Dedifferentiated amniotic fluid mesenchymal stem cell (primary cell): ENCODE measurements around the gene DNAL1.

Experiments used
- DNase-seq: peaks from one replicate; pipeline ENCODE4 v3.0.0-alpha.2; 2016; ENCODE audit errors: extremely low spot score

The DNAL1 gene

DNA sequence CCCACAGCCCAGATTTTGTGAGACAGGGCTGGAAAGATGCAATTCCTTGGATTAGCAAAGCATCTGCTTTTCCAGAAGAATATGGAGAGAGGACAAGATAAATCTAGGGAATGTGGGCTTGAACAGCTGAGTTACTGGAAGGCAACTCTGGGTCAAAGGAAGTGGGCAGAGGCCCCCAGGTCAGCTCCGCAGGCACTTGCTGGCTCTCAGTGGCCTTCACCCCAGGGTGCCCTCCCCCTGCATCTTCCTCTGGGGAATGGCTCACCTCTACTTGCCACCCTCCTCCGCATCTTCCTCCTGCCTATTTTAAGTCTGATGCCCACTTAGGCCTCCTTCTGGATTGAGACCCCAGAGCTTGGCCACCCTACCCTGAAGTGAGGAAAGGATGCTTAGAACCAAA lies 79.9 kb downstream of the DNAL1 start:
- DNase-seq = no peak

DNA sequence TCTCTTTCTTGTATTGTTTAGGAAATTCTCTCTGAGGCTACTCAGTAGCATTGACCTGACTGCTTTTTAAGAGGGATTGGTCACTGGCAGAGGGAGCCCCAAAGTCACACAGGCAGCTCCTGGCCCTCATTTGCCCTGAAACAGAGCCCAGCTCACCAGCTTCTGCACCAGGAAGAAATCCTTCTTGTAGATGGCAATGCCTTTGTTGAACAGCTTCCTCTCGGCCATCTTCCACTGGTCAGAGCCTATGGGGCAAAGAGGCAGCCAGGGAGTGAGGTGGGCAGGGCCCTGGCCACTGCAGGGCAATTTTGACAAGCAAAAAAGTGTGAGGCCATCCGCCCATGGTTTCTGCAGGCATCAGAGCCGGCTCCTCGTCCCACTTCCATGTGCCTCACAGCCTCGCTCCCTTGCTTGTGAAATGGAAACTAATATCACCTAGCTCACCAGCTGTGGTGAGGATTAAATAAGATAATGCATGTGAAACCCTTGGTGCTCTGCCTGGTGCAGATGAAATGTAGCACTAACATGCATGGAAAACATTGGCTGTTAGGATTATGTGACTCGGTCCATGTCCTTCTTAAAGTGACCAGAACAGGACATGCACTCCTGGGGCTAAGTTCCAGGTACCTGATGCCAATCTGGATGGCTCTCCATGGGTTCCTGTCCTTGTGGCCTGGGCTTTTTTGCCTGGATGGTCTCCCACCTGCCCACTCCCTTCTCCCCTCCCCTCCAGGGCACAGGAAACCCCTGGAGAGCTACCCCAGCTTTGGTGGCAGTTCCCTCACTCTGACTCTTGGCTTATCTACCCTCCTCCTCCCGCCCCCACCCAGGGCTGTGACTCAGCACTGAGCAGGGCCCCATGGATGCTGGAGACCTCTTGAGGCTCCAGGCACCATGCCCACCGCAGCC lies 80.6 kb downstream of the DNAL1 start:
- DNase-seq = no peak

DNA sequence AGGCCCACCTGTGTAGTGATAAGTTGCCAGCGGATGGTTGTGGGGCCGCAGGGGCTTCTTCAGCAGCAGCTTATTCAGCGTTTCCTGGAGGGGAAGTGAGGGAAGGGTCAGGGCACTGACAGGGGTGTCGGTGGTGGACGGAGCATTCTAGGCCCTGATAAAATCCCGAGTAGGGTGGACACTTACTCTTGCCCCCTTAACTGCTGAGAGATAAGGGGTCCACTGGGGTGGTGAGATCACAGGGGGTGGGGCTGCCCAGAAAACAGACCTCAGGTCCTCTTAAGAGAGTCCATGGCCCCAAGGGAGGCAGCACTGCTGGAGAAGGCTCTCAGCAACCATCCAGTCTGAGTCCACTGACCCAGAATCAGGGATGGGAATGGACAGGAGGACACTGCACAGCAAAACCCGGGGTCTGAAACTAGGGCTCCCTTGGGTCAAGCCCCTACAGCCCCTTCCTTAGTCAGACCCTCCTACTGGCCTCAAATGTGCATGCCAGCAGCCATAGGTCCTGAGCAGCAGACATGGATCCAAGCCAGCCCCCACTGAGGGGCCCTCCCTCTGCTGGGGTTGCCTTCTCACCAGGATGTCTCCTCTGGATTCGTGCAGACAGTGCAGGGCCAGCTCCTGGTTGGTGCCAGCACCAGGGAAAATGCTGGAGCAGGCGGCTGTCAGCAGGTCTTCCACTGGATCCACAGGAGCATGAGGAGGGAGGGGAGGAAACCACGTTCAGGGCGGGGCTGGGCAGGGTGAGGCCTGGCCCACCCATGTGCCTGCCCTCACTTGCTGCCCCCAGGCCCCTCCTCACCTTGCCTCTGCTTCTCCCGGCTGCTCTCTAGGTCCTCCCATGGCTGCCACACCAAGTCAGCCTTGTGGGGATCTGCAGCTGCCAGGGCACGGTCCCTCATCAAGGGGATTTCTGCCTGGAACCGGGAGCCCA lies 81.5 kb downstream of the DNAL1 start:
- DNase-seq = no peak

DNA sequence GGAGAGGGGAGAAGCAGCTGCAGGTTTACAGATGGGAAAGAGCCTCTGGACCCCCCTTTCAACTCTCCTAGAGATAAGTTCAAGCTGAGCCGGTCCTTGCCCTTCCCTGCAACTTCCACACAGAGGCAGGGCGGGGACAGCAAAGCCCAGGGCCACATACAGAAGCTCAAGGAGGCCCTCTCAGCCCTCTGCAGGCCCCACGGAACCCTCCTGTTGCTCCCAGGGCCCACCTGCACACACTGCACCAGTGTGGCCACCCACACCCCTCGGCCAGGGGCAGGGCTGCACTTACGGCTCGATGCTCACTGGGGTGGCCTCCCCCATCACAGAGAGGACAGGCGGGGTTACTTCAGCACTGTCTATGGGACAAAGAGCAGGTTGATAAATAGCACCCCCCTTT lies 82.4 kb downstream of the DNAL1 start:
- no peak for DNase-seq

DNA sequence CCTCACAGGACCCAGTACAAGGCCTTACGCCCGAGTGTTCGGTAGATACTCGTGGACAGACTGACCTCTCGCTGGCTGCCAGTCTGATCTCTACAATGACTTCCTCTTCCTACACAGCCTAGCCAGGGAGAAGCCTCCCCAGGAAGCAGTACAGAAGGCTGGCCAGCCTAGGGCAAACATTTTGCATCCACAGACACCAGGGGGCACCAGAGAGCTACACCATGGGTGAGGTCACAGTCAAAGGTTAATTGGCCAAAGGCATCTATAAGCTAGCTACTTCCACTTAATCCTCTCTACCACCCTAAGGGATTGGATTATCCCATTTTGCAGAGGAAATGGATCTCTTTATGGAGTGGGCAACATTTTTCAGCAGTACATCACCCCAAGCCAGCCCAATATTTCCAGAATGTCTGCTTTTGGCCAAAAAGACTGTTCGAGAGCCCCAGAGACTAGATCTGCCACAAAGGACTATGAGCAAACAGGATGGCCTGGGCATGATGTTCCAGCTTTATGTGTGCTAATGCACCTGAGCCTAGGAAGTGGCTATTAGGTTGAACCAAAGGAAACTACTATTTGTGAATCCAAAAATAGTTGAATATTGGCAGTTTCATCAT lies 84.0 kb downstream of the DNAL1 start:
- no peak for DNase-seq

DNA sequence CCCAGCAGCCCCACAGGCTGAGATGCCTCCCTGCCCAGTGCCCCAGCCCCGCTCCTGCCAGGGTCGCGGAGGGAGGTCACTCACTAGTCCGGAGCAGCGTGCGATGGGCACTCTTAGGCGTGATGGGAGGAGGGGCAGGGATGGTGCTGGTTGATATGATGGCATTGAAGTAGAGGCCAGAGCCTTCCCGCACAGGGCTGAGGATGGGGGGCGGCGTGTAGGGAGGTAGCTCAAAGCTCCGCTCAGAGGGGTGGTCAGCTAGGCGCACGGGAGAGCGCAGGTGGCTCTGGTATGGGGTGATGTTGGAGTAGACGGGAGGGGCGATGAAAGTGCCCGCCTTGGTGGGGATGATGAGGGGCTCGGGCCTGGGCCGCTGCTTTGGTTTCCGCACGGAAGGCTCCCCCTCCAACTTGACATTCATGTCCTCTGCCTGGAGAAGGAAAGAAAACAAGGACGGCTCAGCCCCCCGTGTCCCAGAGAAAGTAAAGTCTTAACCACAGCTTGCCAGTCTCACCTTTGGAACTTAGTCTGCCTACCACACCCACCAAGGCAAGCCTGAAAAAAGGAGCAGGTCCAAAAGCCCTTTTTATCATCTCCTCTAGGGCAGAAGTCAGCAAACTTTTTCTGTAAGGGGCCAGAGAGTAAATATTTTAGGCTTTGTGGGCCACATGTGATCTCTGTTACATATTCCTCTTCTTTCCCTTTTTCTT lies 84.9 kb downstream of the DNAL1 start:
- DNase-seq = no peak

DNA sequence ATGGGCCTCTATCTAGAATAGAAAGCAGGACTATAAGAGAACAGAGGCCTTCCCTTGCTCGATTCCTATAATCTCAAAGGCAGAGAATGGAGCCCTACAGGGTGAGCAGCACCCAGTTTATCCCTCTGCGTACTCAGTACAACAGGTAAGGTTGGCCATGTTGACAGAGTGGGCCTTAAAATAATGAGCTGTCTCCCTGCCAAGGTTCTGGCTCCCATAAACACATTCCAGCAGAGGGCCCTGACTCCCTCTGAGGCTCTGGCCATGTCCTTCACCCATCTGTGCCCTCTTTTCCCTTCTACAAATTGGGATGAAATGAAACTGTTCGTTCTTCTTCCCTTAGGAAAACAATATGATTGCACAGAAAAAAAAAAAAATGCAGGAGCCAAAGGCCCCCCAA lies 86.3 kb downstream of the DNAL1 start:
- no peak for DNase-seq

DNA sequence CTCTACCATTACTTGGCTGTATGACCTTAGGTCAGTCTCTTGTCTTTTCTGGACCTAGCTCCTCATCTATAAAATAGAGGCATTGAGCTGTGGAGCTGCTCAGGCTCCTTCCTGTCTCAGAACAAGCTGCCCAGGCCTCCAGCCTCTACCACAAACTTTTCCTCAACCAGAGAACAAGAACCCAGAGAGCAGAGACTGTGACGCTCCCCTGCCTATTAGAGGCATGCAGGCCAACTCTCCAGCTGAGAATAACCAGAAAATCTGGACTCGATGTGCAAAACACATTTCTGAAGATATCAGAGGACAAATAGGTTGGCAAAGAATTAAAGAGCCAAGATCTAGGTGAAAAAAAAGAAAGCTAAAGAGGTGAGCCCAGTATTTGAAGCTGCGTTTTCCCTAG lies 87.2 kb downstream of the DNAL1 start:
- DNase-seq = no peak

DNA sequence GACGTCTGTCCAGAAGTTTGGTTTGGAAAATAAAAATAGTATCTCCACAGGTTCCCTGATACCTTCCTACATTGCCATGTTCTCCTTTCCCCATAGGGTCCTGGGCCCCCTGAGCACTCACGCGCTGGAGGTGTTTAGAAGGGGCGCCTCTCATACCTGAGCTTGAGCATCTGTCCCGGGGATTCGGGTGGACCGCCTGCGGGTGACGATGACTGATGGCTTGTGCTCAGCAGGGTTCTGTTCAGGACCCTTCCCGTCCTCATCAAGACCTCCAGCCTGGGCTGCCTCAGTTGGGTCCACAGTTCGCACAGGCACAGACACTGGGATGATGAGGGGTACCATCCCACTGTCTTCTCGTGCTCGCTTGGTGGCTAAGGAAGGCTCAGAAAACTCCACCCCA lies 92.1 kb downstream of the DNAL1 start:
- DNase-seq = no peak

DNA sequence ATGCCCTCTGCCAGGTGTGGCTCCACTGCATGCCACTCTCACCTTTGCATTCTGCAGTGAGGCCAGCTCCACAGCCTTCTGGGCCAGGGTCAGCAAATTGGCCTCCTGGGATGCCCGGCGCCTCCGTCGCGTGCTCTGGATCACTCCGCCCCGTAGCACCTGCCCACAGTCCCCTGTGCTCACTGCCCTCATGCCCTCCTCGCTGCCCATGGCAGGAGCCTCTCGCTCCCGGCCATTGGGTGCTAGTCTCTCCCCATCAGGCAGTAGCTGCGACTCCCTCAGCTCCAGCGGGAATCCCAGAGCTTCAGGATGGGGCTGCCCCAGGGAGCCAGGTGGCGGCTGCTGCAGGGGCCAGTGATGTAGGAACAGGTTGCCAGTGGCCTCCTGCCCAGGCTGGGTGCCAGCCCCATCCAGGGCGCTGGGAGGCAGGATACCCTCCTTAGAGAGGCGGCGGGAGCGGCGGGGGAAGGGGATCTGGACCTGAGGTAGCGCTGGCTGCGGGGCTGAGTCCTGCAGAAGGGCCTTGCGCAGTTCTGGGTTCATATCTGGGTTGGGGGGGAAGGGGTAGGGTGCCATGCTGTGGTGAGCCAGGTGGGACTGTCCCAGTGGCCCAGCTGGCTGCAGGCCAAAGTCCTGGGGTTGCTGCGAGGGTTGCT lies 93.9 kb downstream of the DNAL1 start:
- DNase-seq = no peak

DNA sequence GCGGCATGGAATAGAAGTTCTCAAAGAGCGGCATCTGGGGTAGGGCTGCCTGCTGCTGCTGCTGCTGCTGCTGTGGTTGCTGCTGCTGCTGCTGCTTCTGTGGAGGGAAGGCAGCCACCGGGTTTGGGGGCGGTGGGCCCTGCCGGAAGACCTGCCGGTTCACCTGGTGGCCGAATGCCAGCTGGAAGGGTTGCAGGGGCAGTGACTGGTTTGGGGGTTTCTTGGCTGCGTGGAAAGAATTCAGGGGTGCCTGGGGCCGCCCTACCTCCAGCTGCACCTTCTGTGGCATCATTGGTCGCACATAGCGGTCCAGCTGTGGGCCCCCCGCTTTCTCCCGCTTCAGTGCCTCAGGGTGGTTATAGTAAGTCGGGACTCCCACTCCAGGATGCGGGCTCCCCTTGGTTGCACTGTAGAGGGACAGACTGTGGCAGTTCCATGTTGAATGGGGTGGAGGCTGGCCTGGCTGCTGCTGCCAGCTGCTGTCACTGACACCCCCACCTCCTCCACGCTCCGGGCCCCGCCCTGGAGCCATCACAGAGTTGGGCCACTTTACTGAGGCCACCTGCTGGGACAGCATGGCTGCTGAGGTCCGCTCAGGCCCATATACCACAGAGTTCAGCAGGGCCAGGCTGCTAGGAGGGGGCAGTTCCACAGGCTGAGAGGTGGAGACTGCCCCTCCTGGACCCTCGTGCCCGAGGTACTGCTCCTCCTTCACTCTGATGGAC lies 94.5 kb downstream of the DNAL1 start:
- DNase-seq = no peak

DNA sequence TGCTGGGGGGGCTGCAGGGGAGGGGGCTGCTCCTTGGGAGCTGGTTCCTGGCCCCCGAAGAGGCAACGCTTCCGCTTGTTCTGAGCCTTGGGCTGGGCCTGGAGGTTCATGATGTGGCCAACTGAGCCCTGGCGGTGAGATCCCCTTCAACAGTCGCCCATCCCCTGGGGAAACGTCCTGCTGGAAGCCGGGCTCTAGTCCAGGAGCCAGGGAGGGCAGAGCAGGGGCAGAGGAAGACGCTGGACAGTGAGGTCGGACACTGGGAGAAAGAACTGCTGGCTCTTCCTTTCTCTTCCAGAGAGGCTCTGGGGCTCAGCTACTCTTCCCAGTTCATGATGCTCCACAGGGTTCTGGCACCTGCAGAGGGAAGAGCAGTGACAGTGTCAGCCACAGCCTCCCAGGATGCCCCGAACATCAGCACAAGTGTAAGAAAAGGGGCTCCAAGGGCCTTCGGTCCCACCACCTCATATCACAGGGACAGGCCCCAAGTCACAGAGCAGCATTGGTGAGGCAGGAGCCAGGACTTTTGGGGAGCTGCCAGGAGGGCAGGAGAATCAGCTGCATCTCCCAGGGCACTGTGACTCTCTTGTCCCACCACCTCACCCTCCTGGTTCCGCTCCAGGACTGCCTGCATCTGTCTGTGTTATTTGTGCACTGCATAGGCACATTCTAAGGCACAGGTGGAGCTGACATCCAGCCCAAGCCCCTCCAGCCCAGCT lies 95.3 kb downstream of the DNAL1 start:
- DNase-seq = no peak

DNA sequence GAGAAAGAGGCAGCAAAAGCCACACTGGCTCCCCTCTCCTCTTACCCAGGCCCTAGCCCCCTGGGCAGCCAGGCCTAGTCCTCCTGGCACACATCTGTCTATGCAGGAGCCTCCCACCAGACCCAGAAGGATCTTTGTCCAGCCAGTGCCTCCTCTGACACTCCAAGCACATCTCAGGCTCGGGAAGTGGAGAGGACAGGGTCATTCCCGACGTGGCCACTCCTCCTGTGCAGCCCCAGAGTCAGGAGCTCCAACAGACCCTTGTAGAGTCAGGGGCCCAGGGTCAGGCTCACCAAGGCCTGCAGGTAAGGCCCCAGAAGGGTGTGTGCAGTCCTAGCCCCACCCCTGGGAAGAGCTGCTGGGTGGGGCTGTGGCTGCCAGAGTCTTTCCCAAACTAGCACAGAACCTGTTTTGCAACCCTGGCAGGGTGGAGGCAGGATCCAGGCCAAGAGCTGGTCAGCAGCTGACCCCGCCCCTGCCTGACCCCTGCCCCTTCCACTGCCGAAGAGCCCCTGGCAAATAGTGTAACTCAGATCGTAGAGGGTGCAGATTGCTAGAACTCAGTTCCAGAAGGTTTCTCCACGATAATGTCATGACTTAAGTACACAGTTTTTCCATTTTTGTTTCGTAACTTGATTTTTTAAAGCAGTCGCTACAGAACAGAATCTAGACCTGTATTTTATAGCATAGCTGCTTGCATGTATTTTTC lies 96.0 kb downstream of the DNAL1 start:
- no peak for DNase-seq

DNA sequence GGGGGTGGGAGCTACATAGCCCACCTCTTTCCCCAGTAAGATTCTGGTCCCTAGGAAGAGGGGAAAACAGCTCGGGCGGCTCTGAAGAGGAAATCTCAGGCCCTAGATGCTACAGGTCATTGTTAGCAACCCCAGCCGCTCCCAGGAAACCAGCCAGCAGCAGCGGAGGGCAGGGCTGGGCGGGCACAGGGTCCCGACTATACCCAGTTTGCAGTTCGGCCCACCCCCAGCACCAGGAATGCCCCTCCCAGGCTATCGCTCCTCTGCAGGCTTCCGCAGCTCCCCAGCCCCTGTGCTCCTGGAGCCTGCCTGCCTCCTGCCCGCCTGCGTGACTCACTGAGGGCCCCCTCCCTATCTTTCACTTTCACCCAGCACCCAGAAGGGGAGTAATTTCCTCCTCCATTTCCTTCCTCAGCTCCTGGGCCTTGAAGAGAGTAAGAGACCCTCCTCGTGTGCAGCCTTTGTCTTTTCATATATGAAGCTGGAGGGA lies 96.6 kb downstream of the DNAL1 start:
- no peak for DNase-seq

DNA sequence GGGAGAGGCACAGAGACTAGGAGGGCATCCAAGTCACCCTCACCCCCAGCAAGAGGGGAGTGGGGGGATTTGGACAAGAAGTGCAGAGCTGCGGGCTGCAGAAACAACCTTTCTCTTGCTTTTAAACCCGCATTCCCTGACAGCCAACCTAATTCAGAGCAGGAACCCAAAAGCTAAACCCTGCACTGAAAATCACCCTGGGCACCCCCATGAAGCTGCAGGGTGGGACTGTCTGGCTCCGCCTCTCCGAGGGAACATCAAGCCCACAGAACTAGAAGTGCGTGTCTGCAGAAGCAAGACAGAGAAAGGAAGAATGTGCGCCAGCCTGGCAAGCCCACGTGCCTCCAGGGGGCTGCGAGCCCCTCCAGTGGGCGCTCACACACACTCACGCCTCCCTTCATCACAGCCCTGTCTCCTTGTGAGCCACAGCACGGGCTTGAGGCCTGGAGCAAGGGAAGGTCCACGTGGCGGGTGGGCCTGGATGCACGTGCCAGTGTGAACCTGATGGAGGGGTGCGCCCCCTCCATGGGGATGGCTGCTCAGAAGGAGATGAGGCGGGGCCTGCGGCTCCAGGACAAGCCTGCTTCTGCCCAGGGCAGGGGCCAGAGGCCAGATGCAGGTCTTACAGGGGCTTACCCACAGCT lies 97.2 kb downstream of the DNAL1 start:
- no peak for DNase-seq

DNA sequence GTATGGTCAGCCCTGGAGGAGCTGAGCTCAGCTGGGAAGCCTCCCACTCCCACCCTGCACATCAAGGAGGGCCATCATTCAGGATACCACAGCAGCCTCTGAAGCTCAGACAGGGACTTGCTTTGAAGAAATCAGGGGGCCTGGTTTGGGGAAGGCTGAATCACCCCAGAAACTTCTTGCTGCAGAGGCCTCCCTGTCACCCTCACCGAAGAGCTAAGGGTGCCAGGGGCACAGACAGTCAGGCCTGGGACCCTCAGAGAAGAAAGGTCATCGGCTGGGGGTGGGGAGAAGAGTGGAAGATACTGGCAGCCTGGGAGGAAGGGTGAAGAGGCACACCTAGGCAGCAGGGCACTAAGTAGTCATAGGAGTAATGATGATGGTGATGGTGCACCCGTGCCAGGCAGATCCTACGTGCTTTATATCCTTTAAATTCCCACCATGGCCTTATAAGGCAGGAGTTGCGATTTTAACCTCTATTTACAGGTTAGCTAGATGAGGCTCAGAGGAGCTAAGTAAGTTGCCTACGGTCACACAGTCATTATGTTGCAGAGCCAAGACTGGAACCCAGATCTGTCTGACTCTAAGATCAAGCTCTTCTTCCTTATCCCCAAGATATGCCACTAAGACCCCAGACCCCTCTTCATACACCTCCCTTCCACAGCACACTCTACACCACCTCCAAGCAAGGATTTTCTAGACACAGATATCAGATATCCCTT lies 97.9 kb downstream of the DNAL1 start:
- DNase-seq = no peak

DNA sequence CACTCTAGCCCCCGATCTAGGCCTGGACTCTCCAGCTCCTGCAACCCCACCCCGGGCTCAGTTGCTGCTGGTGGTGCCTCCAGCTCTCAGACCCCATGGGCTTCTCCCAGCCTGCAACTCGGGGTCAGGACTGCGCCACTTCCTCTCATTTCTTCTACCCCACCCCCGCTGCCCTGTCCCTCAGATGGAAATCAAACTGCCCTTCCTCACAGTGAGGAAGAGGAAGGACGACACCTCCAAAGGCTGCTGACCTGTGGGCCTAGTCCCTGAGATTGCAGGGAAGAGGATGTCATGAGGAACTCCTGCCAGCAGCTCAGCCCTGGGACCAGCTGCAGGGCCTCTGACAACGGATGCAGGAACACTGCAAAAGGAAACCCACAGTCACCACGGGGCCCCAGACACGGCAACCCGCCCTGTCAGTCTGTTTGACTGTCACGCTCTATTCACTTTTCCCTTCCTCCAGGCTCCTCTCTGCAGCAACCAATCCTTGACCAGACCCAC lies 98.7 kb downstream of the DNAL1 start:
- DNase-seq = no peak
